GM18858 (cell line): ENCODE results near the gene SLC35A4.
"Not testable (repeated sequence)": the region's sequence is repeated elsewhere in the genome, so short reads cannot be mapped to it uniquely, and the experiment has no call there.

Experiments used
- ATAC-seq: cut with Tn5 transposase; IDR thresholded peaks from one replicate; pipeline ENCODE4 v1.9.1; 2021; ENCODE audit not compliant: unreplicated experiment

The SLC35A4 gene

DNA sequence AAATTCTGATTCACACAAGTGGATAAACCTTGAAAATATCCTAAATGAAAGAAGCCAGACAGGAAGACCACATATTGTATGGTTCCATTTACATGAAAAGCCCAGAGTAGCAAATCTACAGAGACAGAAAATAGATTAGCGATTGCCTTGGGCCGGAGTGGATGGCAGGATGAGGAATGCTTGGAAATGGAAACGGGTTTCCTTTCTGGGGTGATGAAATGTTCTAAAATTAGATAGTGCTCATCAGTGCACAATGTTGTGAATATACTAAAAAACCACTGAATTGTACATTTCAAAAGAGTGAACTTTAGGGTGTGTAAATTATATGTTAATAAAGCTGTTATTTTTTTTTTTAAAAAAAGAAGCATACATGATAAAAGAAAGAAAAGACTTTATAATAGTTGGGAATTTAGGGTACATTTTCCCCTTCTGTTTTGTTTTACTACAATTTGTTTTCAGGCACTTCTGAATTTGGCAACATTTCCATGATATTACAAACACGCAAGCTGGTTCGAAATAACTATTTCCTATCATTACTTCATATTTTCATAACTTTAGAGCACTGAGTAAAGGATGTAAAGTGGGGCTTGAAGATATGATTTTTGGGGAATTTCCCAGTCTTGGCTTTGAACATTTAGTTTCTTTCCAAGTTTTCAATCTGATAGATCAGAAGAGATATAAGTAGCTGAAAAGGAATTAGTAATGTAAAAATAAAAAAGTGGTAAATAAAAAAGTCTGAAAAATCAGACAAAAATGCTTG is 23.9 kb downstream of the SLC35A4 start:
- no peak for ATAC-seq

DNA sequence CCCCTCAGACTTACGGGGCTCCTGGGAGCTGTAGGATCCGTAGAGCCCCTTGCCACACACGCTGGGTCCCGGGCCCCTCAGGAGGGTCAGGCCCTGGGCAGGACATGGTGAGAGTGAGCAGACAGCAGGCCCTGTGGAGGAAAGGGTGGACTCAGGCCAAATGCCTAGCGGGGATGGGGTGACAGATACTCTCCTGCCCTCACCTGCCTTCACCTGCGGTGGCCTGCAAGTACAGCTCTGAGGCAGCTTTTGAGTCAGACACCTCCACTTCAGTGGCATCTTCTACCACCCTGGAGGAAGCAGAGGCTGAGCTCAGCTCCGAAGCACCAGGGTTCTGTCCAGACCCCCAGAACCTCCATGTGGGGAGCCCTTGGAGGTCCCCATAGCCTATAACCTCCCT is 26.2 kb downstream of the SLC35A4 start:
- ATAC-seq = no peak

DNA sequence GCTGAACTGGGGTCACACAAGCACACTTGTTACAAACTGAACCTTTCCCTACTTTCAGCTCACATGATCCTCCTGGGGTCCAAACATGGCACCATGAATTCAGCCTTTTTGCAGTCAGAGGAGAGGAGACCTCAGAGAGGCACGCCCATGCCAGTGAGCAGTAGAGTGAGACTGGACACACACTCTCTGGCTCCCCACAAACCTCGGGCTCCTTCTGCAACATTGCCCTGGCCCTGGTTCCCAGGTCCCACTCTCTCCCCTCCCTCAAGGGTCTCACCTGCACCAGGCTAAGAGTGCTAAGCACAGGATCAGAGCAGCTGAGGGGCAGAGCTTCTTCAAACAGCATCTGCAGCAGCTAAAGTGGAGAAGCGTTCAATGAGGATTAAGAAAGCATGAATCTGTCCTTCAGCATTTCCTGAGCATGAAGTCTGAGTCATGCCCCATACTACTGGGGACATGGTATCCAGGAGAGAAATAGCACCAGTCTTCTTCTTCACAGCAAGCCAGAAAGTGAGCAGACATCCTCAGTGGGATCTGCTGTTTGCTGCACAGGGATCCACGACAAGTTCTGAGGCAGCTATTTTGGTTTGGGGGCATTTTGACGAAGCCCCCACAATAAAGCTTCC is 27.2 kb downstream of the SLC35A4 start:
- ATAC-seq = no peak

DNA sequence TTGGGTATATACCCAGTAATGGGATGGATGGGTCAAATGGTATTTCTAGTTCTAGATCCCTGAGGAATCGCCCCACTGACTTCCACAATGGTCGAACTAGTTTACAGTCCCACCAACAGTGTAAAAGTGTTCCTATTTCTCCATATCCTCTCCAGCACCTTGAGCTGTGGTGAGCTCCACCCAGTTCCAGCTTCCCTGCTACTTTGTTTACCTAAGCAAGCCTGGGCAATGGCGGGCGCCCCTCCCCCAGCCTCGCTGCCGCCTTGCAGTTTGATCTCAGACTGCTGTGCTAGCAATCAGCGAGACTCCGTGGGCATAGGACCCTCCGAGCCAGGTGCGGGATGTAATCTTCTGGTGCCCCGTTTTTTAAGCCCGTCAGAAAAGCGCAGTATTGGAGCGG is 28.4 kb downstream of the SLC35A4 start:
- not testable (repeated sequence) for ATAC-seq

DNA sequence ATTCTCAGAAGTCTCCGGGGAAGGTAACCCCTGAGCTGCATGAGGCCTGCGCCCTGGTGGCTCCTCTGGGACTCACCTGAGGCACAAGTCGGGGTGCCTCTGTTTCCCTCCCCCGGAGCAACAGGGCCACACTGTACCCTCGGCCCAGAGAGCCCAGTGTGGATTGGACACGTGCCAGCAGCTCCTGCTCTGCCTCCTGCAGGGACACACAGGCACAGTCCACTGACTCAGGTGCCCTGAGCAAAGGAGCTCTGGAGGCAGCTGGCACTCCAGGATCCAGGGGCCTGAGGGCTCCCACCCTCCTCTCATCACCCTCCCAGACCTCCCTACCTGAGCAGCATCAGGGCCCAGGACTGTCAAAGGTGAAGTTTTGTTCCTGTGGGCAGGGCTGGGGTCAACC is 29.5 kb downstream of the SLC35A4 start:
- no peak for ATAC-seq

DNA sequence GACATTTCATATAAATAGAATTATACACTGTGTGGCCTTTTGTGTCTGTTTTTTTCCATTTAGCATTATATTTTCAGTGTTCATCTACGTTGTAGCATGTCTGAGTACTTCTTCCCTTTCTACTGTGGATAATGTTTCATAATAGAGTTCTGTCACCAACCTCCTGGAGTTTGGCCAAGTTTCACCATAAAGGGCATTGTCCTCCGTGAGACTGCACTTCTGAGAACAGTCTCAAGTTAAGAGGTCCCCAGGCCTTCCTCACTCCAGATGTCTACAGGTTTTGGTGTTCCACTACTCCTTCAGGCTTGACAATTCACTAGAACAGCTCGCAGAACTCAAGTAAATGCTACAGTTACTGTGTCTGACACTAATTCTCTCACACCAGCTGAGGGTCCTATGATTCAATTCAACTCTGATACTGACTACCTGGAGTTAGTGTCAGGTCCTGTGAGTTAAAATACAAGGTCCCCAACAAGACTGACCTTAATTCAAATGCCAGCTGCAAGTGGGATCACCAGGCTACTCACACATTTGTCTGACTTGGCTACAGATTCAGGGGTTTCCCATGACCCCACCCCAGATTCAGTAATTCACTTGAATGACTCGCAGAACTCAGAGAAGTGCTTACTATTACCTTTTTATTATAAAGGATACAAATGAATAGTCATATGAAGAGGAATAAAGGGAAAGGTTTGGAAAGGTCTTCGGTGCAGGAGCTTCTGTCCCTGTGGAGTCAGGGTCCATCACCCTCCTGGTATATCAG is 31.1 kb downstream of the SLC35A4 start:
- no peak for ATAC-seq

DNA sequence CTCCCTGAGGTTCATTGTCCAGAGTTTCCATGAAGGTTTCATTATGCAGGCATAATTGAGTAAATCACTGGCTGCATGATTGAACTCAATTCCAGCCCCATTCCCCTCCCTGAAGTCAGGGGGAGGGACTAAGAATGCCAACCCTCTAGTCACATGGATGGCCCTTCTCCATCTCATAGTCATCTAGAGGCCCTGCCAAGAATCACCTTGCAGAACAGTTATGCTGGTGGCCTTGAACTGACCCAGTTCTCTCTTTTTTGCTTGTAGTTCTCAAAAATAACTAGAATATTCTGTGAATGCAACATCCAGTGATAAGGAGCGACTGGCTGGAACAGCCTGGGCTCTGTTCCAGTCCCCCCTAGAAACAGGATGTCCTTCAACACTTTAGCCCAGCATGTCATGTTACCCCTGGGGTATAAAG is 31.7 kb downstream of the SLC35A4 start:
- ATAC-seq = no peak

DNA sequence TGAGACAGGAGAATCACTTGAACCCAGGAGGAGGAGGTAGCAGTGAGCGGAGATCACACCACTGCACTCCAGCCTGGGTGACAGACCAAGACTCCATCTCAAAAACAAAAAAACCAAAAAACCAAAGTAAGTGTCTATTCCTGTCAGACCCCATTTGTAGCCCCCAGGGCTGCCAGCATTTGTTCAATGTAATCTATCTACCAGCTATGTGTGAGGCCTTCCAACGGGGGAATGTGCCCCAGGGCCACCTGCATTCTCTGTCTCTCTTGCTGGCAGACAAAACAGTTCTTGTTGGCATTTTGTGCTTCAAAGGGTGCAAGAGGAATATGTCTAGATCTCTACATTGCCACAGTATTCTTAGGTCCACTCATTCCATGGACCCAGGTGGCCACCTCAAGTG is 34.2 kb downstream of the SLC35A4 start:
- ATAC-seq = no peak

DNA sequence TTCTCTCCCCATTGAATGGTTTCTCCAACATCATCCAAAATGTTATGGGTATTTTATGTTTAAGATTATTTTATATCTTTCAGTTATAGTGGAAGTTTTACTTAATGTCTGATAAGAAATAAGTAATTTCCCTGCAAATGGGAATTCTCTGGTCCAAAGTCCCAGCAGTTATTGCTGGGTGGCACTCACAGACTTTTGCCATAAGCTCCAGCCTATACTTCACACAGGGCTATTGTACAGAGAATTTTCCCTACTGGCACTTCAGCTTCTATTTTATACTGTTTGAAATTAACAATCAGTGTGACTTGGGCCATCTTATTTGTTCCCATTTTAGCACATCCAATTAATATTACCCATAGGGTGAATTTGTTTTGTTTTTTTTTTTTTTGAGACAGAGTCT is 35.5 kb downstream of the SLC35A4 start:
- no peak for ATAC-seq

DNA sequence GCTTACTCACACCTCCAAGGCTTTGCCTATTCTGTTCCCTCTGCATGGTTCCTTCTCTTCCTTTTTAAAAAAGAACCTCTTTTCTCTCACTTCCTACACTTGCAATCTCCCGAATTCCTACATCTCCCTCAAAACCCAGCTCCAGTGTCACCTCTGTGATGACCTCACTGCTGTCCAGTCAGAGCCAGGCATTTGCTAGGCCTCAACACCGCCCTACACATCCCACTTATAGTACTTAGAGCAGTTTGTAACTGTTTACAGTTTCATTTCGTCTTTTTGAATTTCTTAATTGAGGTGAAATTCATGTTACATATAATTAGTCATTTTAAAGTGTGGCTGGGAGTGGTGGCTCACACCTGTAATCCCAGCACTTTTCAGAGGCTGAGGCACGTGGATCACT is 37.5 kb downstream of the SLC35A4 start:
- no peak for ATAC-seq

DNA sequence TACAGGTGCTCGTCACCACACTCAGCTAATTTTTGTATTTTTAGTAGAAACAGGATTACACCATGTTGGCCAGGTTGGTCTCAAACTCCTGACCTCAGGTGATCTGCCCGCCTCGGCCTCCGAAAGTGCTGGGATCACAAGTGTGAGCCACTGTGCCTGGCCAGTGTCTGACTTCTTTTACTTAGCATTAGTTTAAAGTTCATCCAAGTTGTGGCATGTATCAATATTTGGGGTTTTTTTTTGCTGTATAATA is 38.7 kb downstream of the SLC35A4 start:
- ATAC-seq = not testable (repeated sequence)

DNA sequence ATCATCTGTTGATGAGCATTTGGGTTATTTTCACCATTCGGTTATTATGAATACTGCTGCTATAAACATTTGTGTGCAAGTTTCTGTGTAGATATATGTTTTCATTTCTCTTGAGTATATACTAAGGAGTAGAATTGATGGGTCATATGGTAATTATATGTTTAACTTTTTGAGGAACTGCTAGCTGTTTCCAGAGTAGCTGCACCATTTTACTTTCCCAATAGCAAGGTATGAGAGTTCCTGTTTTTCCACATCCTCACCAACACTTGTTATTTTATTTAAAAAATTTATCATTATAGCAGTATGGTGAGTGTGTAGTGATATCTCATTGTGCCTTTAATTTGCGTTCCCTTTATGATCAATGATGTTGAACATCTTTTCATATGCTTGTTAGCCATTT is 39.1 kb downstream of the SLC35A4 start:
- ATAC-seq = no peak

DNA sequence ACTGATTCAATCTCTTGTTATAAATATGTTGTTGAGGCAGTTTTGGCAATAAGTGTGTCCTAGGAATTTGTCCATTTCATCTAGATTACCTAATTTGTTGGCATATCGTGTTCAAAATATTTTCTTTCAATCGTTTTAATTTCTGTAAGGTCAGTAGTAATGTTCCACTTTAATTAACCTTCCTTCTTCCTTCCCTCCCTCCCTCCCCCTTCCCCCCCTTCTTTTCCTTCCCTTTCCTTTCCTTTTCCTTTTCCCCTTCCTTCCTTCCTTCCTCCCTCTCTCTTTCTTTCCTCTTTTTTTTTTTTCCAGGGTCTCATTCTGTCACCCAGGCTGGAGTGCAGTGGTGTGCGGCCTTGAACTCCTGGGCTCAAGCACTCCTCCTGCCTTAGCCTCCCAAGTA is 41.3 kb downstream of the SLC35A4 start:
- ATAC-seq = no peak

DNA sequence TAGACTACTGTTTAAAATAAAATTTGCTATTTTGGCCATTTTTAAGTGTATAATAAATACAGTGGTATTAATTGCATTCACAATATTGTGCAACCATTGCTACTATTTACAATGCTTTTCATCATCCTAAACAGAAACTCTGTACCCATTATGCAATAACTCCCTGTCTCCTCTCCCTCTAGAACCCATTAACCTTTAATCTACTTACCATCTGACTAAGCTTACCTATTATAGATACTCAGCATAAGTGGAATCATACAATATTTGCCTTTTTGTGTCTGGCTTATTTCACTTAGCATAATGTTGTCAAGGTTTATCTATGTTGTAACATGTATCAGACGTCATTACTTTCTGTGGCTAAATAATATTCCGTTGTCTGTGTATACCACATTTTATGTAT is 42.4 kb downstream of the SLC35A4 start:
- ATAC-seq = no peak

DNA sequence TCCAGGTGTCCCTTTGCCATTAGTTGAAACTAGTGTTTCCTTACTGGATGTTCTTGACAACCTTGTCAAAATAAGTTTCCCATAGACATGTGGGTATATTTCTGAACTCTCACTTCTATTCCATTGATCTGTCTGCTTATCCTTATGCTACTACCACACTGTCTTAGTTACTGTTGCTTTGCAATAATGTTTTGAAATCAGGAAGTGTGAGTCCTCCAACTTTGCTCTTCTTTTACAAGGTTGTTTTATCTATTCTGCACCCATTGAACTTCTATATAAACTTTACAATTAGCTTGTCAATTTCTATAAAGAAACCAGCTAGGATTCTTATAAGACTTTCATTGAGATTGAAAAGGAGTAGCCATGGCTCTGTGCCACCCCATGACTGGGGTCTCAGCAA is 44.1 kb downstream of the SLC35A4 start:
- no peak for ATAC-seq

DNA sequence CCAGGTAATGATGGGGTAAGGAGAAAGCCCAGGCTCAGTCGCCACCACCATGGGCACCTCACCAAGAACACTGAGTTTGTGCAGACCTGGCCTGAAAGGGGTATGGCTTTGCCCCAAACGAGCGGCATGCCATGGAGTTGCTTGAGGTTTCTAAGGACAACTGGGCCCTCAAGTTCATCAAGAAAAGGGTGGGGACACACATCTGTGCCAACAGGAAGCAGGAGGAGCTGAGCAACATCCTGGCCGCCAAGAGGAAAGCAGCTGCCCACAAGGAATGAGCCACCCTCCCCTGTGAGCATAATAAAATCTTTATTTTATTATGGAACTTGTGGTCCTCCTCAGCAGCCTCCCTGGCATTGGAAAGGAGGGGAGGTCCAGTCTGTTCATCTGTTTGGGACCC is 44.5 kb downstream of the SLC35A4 start:
- no peak for ATAC-seq

DNA sequence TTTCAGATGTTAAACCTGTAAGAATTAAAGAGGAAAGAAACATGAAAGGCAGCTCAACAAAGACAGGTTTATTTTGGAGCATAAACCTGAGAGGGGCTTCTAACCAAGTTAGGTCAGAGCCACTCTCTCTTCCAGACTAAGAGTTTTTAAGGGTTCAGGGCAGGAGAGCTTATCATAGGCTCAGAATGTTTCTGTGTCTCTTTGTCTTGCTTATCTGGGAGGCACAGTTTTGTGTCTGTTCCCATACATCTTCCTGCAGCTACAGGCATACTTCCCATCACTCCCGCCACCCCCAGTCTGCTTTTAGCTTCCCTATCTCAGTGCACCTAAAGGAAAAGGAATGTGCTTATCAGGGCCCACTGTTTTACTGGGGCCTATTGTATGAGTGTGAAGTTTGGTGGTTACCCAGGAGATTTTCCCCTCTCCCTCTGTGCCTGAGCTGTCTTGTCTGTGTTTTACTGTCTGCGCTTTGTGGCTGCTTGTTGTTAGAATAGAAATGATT is 46.4 kb downstream of the SLC35A4 start:
- ATAC-seq = no peak
